Purkinje cell (primary cell): ENCODE measurements around the gene ZBTB45. TPM values are rescaled to one million over a fixed set of nuclear protein-coding genes. Genes with fewer than 3 reads are reported as not detected.

ENCODE experiments used
- polyA plus RNA-seq: library from polyadenylated mRNA; unstranded; fragments of >200 nt; fragmentation: Nextera tagmentation; gene quantifications from 2 replicates; pipeline ENCODE4 v1.2.1, GENCODE V29; 2014

Gene ZBTB45
- polyA plus RNA-seq = 0.29 and 0.50 TPM in 2 replicates

DNA sequence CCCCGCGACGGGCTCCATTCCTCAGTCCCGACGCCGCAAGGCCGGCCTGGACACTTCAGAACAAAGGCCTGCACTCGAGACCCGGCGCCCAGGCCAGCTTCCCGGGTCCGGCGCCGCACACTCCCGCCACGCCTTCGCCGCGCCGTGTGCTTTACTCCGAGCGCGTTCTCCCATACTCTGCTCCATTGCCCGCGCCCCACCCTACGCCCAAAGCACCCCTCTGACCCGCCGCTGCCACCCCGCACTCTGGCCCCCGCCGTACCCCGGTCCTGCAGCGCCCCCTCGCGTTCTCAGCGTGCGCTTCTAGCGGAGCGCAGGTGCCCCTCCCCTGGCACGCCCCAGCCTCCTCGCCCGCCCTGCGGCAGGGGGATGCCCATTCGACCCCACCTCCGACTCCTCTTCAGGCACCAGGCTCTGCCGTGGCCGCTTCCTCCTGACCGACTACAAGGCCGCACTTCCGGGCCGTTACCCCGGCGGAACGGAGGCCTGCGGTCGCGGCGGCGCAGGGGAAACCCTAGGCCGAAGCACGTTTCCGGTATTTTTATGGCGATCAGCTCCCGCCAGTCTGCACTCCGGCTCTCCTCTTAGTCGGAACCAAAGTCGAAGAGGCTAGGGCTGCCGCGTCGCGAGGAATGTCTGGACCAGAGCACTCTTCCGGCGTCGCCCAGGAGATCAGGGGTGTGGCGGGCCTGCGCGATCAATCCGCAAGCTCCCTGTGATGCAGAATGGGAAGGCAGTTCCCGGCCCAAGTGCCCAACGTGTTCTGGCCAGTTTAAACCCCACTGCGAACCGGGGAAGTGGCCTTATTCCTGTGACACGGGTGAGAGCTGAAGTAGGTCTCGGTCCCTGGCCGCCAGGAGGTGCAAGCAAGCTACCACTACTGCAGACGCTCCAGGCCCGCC is at the start of gene ZBTB45:
Gene ZBTB45, minus strand, starts transcription at position 456 of the 902 bp plus-strand sequence. CDS start 2,137 bp downstream, outside the sequence.

DNA sequence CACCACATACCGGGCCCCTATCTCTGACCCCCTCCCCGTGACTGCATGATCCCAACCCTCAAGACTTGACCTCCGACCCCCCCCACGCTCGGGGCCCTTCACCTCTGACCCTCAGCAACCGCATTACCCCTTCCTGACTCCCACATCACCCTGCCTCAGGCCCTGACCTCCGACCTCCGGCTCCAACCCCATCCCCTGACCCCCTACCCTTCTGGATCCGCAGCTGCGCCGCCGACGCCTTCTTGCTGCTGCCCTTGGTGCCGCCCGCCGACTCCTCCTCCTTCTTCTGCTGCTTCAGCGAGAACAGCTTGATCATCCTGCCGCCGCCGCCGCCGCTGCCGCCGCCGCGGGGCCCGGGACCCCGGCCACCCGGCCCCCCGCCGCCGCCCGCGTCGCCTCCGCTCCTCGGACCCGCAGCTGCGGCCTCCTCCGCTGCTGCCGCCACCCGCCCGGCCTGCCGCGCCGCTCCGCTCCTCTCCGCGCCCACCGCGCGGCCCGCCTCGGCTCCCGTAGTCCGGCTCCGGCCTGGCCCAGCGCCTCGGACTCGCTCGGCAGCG is 38.5 kb upstream of the ZBTB45 start, which contains the start of gene UBE2M:
Gene UBE2M, minus strand, starts transcription at position 546 of the 557 bp plus-strand sequence. Its CDS starts 230 bp downstream, at position 316.

DNA sequence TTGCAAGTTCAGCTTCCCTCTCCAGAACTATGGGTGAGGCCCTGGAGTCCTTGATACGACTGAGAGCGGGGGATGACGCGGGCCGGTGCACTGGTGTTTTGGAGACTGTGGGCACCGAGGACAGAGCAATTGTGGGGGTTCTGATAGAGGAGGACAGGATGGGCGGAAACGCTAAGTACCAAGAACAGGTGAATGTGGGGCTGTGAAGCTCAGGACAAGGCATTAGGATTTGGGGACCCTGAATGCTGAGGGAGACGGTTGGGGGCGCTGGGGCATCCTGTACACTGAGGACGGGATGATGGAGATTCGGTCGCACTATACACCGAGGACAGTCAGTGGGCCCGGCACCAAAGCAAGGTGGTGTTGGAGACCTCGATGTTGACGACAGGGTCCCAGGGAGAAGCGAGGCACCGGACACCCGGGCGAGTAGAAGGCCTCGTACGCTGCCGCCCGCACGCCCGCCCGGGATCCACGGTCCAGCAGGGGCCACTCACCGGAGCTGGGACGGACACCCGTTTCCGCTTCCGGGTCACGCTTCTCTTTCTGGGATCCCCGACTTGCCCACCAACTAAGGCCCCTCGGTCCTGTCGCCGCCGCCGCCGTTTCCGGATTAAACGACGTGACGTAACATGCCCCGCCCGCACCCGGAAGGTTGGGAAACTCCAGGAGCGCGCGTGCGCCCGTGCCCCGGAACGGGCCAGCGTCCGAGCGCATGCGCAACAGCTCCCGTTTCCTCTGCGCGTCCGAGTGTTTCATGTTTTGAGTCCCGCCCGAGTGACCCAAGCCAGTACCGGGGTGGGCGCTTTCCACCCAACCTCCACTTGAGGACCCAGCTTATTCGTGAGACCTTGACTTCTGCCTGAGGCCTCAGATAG is 35.1 kb upstream of the ZBTB45 start, which contains the start of gene CHMP2A:
Gene CHMP2A, minus strand, starts transcription at position 612 of the 875 bp plus-strand sequence. CDS start 893 bp downstream, outside the sequence.

DNA sequence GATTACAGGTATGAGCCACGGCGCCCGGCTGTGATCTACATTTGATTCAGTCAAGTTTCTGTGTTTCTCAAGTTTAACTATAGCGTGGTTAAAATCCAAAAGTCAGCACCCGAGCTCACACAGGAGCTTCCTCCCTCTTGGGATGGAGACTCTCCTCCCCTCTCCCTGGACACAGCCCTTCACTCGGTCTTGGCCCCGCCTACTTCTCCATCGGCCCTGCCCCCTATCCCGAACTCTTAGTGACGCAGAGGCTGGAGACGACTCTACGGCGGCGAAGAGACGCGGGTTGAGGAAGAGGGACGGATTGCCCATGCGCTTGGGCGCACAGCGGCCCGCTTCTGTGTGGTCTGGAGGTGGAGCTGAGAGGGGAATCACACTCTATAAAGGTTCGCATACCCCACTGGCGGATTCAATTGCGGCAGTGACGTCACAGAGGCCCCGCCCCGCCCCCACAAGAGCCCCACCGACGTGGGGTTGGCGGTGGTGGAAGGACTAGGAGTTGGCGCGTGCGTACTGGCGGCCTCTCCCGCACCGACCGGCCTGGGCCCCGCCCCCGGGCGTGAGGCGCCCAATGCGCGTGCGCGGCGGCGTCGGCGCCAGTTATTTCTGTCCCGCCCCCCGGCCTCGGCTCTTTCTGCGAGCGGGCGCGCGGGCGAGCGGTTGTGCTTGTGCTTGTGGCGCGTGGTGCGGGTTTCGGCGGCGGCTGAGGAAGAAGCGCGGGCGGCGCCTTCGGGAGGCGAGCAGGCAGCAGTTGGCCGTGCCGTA is 24.4 kb upstream of the ZBTB45 start, which contains the start of gene TRIM28:
Gene TRIM28, plus strand, starts transcription at position 239 of the 765 bp plus-strand sequence. CDS start 694 bp downstream, outside the sequence.

DNA sequence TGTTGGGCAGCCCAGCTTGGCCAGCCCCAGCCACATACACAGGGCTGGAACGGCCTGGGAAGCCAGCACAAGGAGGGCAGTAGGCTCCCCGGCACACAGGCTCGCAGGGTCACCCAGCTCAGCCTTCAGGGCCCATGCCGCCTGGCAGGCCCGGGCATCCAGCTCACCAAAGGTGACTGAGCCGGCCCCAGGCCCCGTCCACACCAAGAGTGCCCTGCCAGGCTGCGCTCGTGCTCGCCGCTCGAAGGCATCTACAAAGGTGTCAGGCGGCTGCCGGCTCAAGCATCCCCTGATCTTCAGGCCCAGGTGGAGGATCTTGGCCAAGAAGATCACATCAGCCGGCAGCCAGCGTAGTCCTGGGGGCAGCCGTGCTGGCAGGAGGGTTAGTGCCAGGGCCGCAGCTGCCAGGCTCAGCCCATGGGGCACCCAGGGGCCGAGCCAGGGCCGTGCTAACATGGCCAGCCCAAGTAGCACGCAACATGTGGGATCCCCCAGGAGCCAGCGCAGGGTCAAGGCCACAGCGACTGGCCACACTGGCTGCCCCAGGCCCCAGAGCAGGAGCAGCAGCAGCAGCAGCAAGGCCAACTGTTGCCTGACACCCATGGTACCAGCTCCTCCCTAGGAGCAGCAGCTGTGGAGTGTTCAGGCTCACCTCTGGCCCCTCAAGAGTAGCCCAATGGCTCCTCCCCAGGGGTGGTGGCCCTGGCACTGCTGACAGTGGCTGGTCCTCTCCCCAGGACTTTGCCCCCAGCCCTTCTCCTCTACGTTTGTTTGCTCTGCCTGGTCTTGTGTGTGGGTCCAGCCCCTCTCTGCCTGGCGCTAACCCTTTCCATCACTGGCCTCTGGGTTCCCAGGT is 8.0 kb downstream of the ZBTB45 start, which contains the start of gene SLC27A5:
Gene SLC27A5, minus strand, starts transcription at position 640 of the 856 bp plus-strand sequence. Its CDS starts 37 bp downstream, at position 603.

GRCh38 chr19:58475714-58476497 is 43.7 kb downstream of the ZBTB45 start, which contains the start of gene ZNF446:
Gene ZNF446, plus strand, starts transcription at chr19:58476352. Its CDS starts 867 bp downstream, at chr19:58477219.

DNA sequence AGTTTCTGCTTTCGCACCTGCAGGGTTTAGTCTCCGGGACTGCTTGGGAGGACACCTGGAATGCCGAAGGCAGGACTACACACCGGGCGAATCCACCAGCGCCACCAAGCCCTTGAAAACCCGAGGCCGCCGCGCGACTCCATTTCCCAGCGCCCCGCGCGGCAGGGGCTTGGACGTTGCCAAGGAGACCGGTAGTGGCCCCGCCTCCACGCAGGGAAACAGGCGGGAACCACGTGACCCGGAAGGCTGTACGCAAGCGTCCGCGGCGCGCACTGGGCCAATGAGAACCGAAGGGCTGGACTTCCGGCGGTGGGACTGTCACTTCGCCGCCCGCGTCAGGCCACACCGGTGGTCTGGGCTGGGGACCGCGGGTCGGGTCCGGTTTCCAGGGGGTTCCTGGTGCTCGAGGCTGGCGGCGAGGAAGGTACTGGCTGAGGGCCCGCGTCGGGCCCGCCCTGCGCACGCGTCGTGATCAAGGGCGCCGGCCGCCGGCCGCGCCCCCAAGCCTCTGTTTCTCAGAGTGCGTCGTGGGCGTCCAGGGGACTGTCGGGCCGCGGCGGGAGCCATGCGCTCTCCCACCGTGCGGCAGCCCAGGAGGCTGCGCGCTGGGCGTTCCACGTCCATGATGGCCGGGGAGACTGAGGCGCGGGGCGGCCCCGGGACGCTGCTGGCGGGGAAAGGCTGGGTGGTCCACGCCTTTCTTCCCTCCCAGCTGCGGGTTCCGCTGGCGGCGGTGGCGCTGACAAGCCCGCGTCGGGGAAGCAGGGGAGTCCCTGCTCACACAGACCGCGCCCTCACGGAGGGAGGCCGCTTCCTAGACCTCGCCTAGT is 52.6 kb downstream of the ZBTB45 start, which contains the start of gene ZNF324:
Gene ZNF324, plus strand, starts transcription at position 321 of the 830 bp plus-strand sequence. CDS start 2,106 bp downstream, outside the sequence.

Other genes with a start within 250 kb of the ZBTB45 start
- gene ZNF8, start 240.9 kb downstream of the ZBTB45 start, polyA plus RNA-seq = 0.55 and 1.3 TPM in 2 replicates
- 113 and 115 TPM in 2 replicates for gene ERVK3-1, start 214.4 kb downstream of the ZBTB45 start, polyA plus RNA-seq
- gene ZSCAN22, start 192.8 kb downstream of the ZBTB45 start, polyA plus RNA-seq = 0.51 TPM in 1 of 2 replicates, not detected in the other
- gene A1BG, start 166.3 kb downstream of the ZBTB45 start, polyA plus RNA-seq = 0.66 TPM in 1 of 2 replicates, not detected in the other
- 0.09 and 0.14 TPM in 2 replicates for gene ZNF497, start 157.1 kb downstream of the ZBTB45 start, polyA plus RNA-seq
- gene ZNF837, start 138.8 kb downstream of the ZBTB45 start, polyA plus RNA-seq = not detected in 2 replicates
- 419 and 449 TPM in 2 replicates for gene RPS5, start 132.5 kb downstream of the ZBTB45 start, polyA plus RNA-seq
- gene RNF225, start 124.2 kb downstream of the ZBTB45 start, polyA plus RNA-seq = not detected in 2 replicates
- gene ZNF584, start 111.2 kb downstream of the ZBTB45 start, polyA plus RNA-seq = 3.9 and 8.9 TPM in 2 replicates
- gene ZNF132, start 79.7 kb downstream of the ZBTB45 start, polyA plus RNA-seq = 1.0 and 2.4 TPM in 2 replicates
- 0.07 TPM in 1 of 2 replicates, not detected in the other for gene ZNF324B, start 68.2 kb downstream of the ZBTB45 start, polyA plus RNA-seq
- gene ZNF324, start 52.7 kb downstream of the ZBTB45 start, polyA plus RNA-seq = 0.94 and 2.4 TPM in 2 replicates
- 1.5 and 2.1 TPM in 2 replicates for gene ZNF446, start 43.5 kb downstream of the ZBTB45 start, polyA plus RNA-seq
- 36.9 and 41.6 TPM in 2 replicates for gene SLC27A5, start 7.8 kb downstream of the ZBTB45 start, polyA plus RNA-seq
- gene TRIM28, start 24.3 kb upstream of the ZBTB45 start, polyA plus RNA-seq = 25.8 and 31.4 TPM in 2 replicates
- gene CHMP2A, start 35.3 kb upstream of the ZBTB45 start, polyA plus RNA-seq = 210 and 234 TPM in 2 replicates
- 6.2 and 12.5 TPM in 2 replicates for gene UBE2M, start 38.8 kb upstream of the ZBTB45 start, polyA plus RNA-seq
- 1.3 and 2.5 TPM in 2 replicates for gene MZF1, start 53.5 kb upstream of the ZBTB45 start, polyA plus RNA-seq